HL-60 (cell line): ENCODE data around the gene ALKBH1.
A peak's percentile ranks its signal among the peaks of the same experiment; 100 is the strongest.
"Not testable (repeated sequence)": the region's sequence is repeated elsewhere in the genome, so short reads cannot be mapped to it uniquely, and the experiment has no call there.

Experiments used
- DNase-seq, 2 experiments: peaks; one replicate each; pipeline ENCODE4 v3.0.0-alpha.2; 2010 to 2020; ENCODE audit warnings: low read depth in 1 of 2, low spot score in 1 of 2
- H3K27ac ChIP-seq: fragments of 250-450 bp; sonication (Bioruptor Pico); replicated peaks from 2 replicates; pipeline ENCODE4 v1.5.1; 2020; ENCODE audit warnings: mild to moderate bottlenecking, moderate library complexity
- H3K27me3 ChIP-seq: fragments of 250-450 bp; sonication (Bioruptor Pico); 2 replicates; pipeline ENCODE4 v1.5.1; 2021; ENCODE audit warnings: mild to moderate bottlenecking, moderate library complexity; ENCODE audit not compliant: insufficient read depth, poor library complexity, severe bottlenecking
- H3K4me3 ChIP-seq: replicated peaks from 2 replicates; pipeline ENCODE4 v1.5.1; 2011; ENCODE audit warnings: mild to moderate bottlenecking, control low read depth, low read length; ENCODE audit not compliant: insufficient read depth
- GABPA ChIP-seq: IDR thresholded peaks from 2 replicates; pipeline ENCODE4 v1.6.1; 2012; ENCODE audit warnings: low read depth
- POLR2AphosphoS5 ChIP-seq: IDR thresholded peaks from 2 replicates; pipeline ENCODE4 v1.6.1; 2012; ENCODE audit warnings: low read depth
- SPI1 ChIP-seq: IDR thresholded peaks from 2 replicates; pipeline ENCODE4 v1.6.1; 2012; ENCODE audit warnings: low read depth, mild to moderate bottlenecking, borderline replicate concordance
- TF ChIP-seq, protein P1 (sequence below): IDR thresholded peaks from one replicate; pipeline ENCODE4 v1.5.1; 2011; ENCODE audit warnings: low read length, control low read depth, inconsistent platforms; ENCODE audit not compliant: insufficient read depth
- TF ChIP-seq, protein P2 (sequence below): IDR thresholded peaks from 2 replicates; pipeline ENCODE4 v1.6.1; 2012; ENCODE audit warnings: low read depth; ENCODE audit not compliant: insufficient replicate concordance

Gene ALKBH1

DNA sequence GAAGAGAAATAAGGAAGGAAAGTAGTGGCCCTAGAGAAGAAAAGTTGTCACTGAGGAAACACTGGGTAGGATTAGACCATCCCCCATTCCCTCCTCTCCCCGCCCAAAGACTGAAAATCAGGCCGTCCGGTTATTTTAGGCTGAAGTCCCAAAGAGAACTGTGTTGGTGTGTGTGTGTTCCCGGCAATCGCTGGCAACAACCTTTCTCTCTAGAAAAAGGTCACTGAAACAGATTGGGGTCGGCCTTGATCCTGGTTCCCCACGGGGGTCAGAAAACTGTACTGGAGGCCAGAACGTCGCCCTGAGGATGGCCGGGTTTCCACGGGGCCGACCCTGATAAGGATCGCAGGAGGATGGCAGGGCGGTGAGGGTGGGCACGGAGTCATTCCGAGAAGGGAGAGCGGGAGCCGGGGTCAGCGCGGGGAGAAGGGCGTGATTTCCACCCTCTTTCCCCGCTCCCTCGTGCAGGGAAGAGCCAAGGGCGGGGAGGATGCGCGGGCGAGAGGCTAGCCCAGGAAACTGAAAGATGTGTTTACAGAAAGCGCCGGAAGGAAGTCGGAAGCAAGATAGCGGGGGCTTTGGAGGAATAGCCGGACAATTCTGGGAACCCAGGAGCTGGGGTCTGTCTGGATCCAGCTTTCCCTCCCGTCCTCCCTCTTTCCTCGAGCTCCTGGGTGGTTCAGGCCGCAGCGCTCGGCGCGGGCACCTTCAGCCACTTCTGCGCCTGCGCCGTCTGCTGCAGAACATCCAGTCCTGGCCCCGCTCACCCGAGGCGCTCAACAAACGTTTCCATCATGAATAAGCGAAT, 66.1 kb downstream of the ALKBH1 start:
- no peak for TF ChIP-seq POLR2AphosphoS5
- TF ChIP-seq, protein P1, sequence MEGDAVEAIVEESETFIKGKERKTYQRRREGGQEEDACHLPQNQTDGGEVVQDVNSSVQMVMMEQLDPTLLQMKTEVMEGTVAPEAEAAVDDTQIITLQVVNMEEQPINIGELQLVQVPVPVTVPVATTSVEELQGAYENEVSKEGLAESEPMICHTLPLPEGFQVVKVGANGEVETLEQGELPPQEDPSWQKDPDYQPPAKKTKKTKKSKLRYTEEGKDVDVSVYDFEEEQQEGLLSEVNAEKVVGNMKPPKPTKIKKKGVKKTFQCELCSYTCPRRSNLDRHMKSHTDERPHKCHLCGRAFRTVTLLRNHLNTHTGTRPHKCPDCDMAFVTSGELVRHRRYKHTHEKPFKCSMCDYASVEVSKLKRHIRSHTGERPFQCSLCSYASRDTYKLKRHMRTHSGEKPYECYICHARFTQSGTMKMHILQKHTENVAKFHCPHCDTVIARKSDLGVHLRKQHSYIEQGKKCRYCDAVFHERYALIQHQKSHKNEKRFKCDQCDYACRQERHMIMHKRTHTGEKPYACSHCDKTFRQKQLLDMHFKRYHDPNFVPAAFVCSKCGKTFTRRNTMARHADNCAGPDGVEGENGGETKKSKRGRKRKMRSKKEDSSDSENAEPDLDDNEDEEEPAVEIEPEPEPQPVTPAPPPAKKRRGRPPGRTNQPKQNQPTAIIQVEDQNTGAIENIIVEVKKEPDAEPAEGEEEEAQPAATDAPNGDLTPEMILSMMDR = no peak
- TF ChIP-seq, protein P2, sequence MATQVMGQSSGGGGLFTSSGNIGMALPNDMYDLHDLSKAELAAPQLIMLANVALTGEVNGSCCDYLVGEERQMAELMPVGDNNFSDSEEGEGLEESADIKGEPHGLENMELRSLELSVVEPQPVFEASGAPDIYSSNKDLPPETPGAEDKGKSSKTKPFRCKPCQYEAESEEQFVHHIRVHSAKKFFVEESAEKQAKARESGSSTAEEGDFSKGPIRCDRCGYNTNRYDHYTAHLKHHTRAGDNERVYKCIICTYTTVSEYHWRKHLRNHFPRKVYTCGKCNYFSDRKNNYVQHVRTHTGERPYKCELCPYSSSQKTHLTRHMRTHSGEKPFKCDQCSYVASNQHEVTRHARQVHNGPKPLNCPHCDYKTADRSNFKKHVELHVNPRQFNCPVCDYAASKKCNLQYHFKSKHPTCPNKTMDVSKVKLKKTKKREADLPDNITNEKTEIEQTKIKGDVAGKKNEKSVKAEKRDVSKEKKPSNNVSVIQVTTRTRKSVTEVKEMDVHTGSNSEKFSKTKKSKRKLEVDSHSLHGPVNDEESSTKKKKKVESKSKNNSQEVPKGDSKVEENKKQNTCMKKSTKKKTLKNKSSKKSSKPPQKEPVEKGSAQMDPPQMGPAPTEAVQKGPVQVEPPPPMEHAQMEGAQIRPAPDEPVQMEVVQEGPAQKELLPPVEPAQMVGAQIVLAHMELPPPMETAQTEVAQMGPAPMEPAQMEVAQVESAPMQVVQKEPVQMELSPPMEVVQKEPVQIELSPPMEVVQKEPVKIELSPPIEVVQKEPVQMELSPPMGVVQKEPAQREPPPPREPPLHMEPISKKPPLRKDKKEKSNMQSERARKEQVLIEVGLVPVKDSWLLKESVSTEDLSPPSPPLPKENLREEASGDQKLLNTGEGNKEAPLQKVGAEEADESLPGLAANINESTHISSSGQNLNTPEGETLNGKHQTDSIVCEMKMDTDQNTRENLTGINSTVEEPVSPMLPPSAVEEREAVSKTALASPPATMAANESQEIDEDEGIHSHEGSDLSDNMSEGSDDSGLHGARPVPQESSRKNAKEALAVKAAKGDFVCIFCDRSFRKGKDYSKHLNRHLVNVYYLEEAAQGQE = no peak
- no peak for TF ChIP-seq GABPA
- TF ChIP-seq SPI1 = peak; percentile 94
- Histone ChIP-seq H3K27ac (peak overlapping the region; percentile 86), H3K4me3 (0 out of 2 replicates have a peak overlapping the region, but pooled peaks have one; percentile 5), H3K27me3 (no peaks in the 10 kb centered on the region)
- peak; percentile 28 to 67 for DNase-seq

DNA sequence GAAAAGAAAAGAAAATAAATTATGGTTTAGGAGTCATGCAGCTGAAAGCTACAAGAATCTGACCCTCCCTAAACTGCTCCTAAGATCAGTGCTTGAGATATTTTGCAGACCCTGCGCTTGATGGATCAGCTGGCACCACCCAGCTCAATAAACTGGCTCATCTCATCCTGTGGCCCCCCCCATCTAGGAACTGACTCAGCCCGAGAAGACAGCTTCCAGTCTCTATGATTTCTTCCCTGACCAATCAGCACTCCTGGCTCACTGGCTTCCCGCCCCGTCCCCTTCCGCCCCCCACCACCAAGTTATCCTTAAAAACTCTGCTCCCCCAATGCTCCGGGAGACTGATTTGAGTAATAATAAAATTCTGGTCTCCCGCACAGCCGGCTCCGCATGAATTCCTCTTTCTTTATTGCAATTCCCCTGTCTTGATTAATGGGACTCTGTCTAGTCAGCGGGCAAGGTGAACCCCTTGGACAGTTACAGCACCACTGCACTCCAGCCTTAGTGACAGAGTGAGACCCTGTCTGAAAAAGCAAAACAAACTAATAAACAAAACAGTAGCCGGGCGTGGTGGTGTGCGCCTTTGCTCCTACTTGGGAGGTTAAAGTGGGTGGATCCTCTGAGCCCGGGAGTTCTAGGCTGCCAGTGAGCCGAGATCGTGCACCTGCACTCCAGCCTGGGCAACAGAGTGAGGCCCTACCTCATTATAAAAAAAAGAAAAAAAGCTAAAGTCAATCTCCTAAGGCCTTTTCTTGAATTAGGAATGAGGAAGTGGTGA, 66.9 kb downstream of the ALKBH1 start:
- H3K27me3 ChIP-seq = no peaks in the 10 kb centered on the region
- peak overlapping the region; percentile 13; the same call in 1 of the 2 replicates for H3K4me3 ChIP-seq
- TF ChIP-seq, protein P2 = no peak
- TF ChIP-seq SPI1 (no peak), GABPA (no peak)
- TF ChIP-seq, protein P1 = no peak
- peak overlapping the region; percentile 86 for H3K27ac ChIP-seq
- no peak for DNase-seq

DNA sequence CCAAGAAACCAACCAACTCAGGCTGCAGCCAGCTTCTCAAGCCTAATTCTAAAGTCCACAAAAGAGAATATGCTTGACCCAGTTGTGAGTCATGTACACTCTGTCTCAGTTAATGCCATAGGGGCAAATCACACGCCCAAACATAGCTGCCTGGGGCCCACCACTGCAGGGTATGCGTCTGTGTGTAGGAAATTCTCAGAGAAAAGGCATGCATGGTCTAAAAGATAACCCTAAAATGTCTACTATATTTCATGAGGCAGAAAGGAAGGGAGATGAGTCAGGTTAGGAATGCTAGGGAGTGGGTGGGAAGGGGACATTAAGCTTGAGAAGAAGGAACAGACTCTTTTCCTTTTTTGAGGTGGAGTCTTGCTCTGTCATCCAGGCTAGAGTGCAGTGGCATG, 69.1 kb downstream of the ALKBH1 start:
- DNase-seq = no peak
- H3K4me3 ChIP-seq = no peak overlapping the region
- TF ChIP-seq, protein P2 = no peak
- TF ChIP-seq SPI1 (no peak), GABPA (no peak), POLR2AphosphoS5 (no peak)
- TF ChIP-seq, protein P1 = no peak
- no peak overlapping the region for H3K27ac ChIP-seq
- H3K27me3 ChIP-seq = no peaks in the 10 kb centered on the region

DNA sequence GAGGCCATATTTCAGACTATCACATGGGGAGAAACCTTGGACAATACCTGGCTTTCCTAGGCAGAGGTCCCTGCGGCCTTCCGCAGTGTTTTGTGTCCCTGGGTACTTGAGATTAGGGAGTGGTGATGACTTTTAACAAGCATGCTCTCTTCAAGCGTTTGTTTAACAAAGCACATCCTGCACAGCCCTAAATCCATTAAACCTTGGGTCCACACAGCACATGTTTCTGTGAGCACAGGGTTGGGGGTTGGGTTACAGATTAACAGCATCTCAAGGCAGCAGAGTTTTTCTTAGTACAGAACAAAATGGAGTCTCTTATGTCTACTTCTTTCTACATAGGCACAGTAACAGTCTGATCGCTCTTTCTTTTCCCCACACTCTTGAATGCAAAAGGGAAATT, 72.0 kb downstream of the ALKBH1 start:
- DNase-seq, H3K4me3 ChIP-seq, H3K27ac ChIP-seq, H3K27me3 ChIP-seq: not testable (repeated sequence)

DNA sequence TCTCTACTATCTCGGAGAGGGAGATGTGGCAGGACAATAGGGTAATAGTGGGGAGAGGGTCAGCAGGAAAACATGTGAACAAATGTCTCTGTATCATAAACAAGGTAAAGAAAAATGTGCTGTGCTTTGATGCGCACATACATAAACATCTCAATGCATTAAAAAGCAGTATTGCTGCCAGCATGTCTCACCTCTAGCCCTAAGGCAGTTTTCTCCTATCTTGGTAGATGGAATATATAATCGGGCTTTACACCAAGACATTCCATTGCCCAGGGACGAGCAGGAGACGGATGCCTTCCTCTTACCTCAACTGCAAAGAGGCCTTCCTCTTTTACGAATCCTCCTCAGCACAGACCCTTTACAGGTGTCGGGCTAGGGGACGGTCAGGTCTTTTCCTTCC, 72.4 kb downstream of the ALKBH1 start:
- H3K4me3 ChIP-seq, DNase-seq, H3K27me3 ChIP-seq, H3K27ac ChIP-seq: not testable (repeated sequence)
